ENCODE results near the gene ZNF93. TPM values are rescaled to one million over a fixed set of nuclear protein-coding genes. Genes with fewer than 3 reads are reported as not detected.
"Not testable (repeated sequence)": the region's sequence is repeated elsewhere in the genome, so short reads cannot be mapped to it uniquely, and the experiment has no call there.

The ZNF93 gene
- total and polyA plus RNA-seq, 12 donors = 1.1 to 3.3 (median 1.9) TPM

DNA sequence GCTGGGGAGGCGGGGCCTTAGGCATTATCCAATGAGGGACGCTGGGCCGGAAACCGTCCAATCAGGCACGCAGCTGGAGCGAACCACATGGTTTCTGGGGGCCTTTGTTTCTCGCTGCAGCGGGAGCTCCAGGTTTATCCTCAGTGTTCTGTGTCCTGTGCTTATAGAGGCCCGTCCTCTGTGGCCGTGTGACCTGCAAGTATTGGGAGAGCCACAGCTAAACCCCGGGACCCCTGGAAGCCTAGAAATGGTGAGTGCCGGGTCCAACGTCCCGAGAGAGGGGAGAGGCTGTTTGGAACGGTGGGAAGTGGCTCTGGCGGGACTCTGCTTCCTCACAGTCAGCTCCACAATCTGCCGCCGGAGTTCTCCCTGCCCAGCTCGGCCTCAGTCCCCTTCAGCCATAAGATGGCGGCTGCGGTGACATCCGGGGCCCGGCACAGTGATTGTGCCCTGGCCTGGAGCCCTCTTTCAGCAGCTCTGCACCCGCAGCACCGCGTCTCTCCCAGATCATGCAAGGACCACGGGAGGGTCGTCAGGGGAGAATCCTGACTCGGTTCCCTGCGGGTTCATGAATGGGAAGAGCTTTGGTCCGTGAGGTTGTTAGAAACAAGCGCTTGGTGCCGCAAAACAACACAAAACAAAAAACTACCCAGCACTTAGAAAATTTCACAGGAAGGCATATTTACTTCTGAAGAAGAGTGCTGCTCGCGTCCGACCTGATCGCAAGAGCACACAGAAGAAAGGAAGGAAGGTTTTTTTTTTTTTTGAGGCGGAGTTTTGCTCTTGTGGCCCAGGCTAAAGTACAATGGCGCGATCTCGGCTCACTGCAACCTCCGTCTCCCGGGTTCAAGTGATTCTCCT is 34.8 kb upstream of the ZNF93 start, which contains the start of gene ZNF253:
ZNF253 (plus strand) TSS at position 133 of the 861 bp plus-strand sequence; CDS start at position 248, 115 bp downstream.
- TF ChIP-seq, protein P1, sequence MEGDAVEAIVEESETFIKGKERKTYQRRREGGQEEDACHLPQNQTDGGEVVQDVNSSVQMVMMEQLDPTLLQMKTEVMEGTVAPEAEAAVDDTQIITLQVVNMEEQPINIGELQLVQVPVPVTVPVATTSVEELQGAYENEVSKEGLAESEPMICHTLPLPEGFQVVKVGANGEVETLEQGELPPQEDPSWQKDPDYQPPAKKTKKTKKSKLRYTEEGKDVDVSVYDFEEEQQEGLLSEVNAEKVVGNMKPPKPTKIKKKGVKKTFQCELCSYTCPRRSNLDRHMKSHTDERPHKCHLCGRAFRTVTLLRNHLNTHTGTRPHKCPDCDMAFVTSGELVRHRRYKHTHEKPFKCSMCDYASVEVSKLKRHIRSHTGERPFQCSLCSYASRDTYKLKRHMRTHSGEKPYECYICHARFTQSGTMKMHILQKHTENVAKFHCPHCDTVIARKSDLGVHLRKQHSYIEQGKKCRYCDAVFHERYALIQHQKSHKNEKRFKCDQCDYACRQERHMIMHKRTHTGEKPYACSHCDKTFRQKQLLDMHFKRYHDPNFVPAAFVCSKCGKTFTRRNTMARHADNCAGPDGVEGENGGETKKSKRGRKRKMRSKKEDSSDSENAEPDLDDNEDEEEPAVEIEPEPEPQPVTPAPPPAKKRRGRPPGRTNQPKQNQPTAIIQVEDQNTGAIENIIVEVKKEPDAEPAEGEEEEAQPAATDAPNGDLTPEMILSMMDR (IDR thresholded peaks at IDR 0.05) = no peak
- Histone ChIP-seq H3K9me3 (peaks cover 0 to 28% (median 0%) of the 10 kb centered on the region in 11 donors), H3K4me1 (peaks cover 0 to 50% (median 32%) of the 10 kb centered on the region in 9 donors), H3K27ac (peak within 1 kb of the TSS; percentile 85 to 98 (median 92)), H3K4me3 (peak within 1 kb of the TSS; percentile 58 to 90 (median 72)), H3K36me3 (no peaks in the 10 kb centered on the region), H3K27me3 (peaks cover 0 to 2% (median under 1%) of the 10 kb centered on the region in 7 donors)
- DNase-seq = peak; percentile 96 to 99
- peak; percentile 99 to 100 (median 99) for ATAC-seq
- 0 to 1% methylated on average over 43 of the region's 43 CpGs for WGBS, 2 donors
- intact Hi-C loops (cut with DNase I) = loop anchor here in 5 of 10 donors (5.0 kb wide), 3 partner anchors 36 to 134 kb away; partner anchors contain the start of genes ZNF93 (in 3 of the 5), ZNF506 (in 2 of the 5) and ZNF14 (in 1 of the 5)

DNA sequence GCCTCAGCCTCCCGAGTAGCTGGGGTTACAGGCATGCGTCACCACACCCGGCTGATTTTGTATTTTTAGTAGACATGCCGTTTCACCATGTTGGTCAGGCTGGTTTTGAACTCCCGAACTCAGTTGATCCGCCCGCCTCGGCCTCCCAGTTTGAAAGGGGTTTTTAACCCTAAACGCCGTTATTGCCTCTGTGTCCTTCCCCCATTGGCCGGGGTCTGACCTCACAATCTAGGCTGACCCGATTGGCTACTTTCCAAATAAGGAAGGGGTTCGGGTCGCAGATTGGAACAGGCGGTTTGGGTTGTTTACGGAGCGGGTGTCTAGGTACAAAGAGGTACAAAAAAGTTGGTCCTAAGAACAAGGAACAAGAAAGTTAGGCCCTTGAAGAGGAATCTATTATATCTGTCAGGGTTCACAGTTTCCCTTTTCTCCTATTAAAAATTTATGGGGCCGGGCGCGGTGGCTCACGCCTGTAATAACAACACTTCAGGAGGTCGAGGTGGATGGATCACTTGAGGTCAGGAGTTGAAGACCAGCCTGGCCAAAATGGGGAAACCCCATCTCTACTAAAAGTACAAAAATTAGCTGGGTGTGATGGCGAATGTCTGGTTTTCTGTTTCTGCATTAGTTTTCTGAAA is 34.0 kb upstream of the ZNF93 start:
- intact Hi-C loops (cut with DNase I) = loop anchor here in 5 of 10 donors (5.0 kb wide), 3 partner anchors 36 to 134 kb away; partner anchors contain the start of genes ZNF93 (in 3 of the 5), ZNF506 (in 2 of the 5) and ZNF14 (in 1 of the 5)
- peaks cover 0 to 31% (median 0%) of the 10 kb centered on the region in 11 donors for H3K9me3 ChIP-seq
- peaks cover 0 to 5% (median 0%) of the 10 kb centered on the region in 9 donors for H3K36me3 ChIP-seq
- DNase-seq = peak in 1 of 2 donors; percentile 12
- peak overlapping the region; percentile 85 to 98 (median 92) for H3K27ac ChIP-seq
- H3K4me1 ChIP-seq = peaks cover 0 to 57% (median 38%) of the 10 kb centered on the region in 9 donors
- WGBS, 2 donors = 2% methylated on average over 23 of the region's 23 CpGs
- no peaks in the 10 kb centered on the region for H3K27me3 ChIP-seq
- no peak for ATAC-seq
- peak overlapping the region; percentile 58 to 90 (median 72) for H3K4me3 ChIP-seq
- TF ChIP-seq, protein P1 (IDR thresholded peaks at IDR 0.05) = no peak

DNA sequence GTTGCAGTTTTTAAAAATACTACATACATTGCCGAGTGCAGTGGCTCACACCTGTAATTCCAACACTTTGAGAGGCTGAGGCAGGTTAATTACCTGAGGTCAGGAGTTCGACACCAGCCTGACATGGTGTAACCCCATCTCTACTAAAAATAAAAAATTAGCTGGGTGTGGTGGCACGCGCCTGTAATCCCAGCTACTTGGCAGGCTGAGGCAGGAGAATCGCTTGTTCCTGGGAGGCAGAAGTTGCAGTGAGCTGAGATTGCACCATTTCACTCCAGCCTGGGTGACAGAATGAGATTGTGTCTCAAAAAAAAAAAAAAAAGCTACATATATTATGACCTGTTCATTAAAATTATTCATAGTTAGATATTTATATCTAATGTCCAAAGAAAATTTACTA is 30.7 kb upstream of the ZNF93 start:
- Histone ChIP-seq H3K4me1 (peaks cover 0 to 72% (median 51%) of the 10 kb centered on the region in 9 donors), H3K36me3 (peaks cover 0 to 19% (median 5%) of the 10 kb centered on the region in 9 donors), H3K9me3 (peaks cover 0 to 54% (median 0%) of the 10 kb centered on the region in 11 donors), H3K27ac (peak overlapping the region in 2 of 10 donors; percentile 6 to 10)
- H3K4me3 ChIP-seq; intact Hi-C loops (cut with DNase I); ATAC-seq; DNase-seq; H3K27me3 ChIP-seq: not testable (repeated sequence)
- 82 to 84% methylated on average over 5 of the region's 5 CpGs for WGBS, 2 donors

DNA sequence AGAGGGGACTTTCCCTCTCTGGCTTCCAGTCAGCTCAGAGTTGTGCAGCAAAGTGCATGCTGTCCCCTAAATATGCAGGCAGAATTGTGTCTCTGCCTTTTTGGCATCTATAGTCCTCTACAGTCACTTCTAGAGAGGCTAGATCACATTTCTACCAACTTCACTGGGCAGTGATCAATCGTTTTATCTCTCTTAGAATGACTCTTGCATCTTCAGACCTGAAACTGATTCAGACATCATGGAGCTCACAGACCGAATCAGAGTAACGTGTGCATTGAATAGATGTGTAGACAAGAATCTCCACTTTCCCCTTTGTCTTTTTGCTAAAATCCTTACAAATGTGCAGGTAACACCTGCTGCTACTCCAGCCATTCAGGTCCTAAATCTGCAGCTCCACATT is 28.8 kb upstream of the ZNF93 start:
- DNase-seq (no peak), ATAC-seq (no peak)
- intact Hi-C loops (cut with DNase I) = no loop called here
- TF ChIP-seq, protein P1 (IDR thresholded peaks at IDR 0.05) = no peak
- no peak overlapping the region for H3K4me3 ChIP-seq
- WGBS, 2 donors = 73 to 76% methylated on average over 3 of the region's 3 CpGs
- H3K27me3 ChIP-seq = no peaks in the 10 kb centered on the region
- H3K4me1 ChIP-seq = peaks cover 0 to 72% (median 51%) of the 10 kb centered on the region in 9 donors
- peaks cover 0 to 70% (median 0%) of the 10 kb centered on the region in 11 donors for H3K9me3 ChIP-seq
- H3K36me3 ChIP-seq = peaks cover 0 to 27% (median 5%) of the 10 kb centered on the region in 9 donors
- no peak overlapping the region for H3K27ac ChIP-seq

Measured in heart right ventricle (tissue), 16 donors.